ENCODE data around the gene SRSF9. TPM values are rescaled to one million over a fixed set of nuclear protein-coding genes. Genes with fewer than 3 reads are reported as not detected.

SRSF9 gene
- total and polyA plus RNA-seq, 8 donors, result 41.1 to 218 (median 102) TPM

GRCh38 chr12:120412421-120412820 is 57.1 kb downstream of the SRSF9 start:
- no peaks in the 10 kb centered on the region for H3K27me3 ChIP-seq
- TF ChIP-seq CTCF (IDR thresholded peaks at IDR 0.05) (no peak), POLR2AphosphoS5 (IDR thresholded peaks at IDR 0.05) (no peak), EP300 (IDR thresholded peaks at IDR 0.05) (no peak), POLR2A (IDR thresholded peaks at IDR 0.05) (no peak)
- H3K27ac ChIP-seq, result no peak overlapping the region
- no peak for DNase-seq
- intact Hi-C loops (cut with DNase I; ENCODE audit: low total_unique reads), result no loop called here
- no peak overlapping the region for H3K4me3 ChIP-seq
- no peaks in the 10 kb centered on the region for H3K36me3 ChIP-seq
- no peaks in the 10 kb centered on the region for H3K9me3 ChIP-seq
- H3K4me1 ChIP-seq, result peaks cover 0 to 7% (median 2%) of the 10 kb centered on the region in 4 donors
- WGBS, 5 donors, result 81 to 90% (median 86%) methylated on average over 7 of the region's 7 CpGs

Small RNAs within 50 kb of the gene (small RNA-seq; reads per million reads assigned to genes)
- 0 reads per million in 4 donors for gene RF00019

Other genes starting within 250 kb of the SRSF9 start
- 100 to 1,000 TPM in 1 of 5 donors, 10 to 100 TPM in 4; 39.7 to 129 (median 58.9) TPM for gene PXN, start 204.0 kb downstream of the SRSF9 start, total RNA-seq
- 10 to 100 TPM; 27.2 to 46.7 (median 33.6) TPM for gene PXN, start 204.0 kb downstream of the SRSF9 start, polyA plus RNA-seq
- gene RNU4-2, start 177.8 kb downstream of the SRSF9 start, total RNA-seq, result under 1 TPM; under 0.01 TPM
- not detected for gene RNU4-2, start 177.8 kb downstream of the SRSF9 start, polyA plus RNA-seq
- gene RNU4-1, start 176.5 kb downstream of the SRSF9 start, total RNA-seq, result under 1 TPM in 4 of 5 donors, not detected in 1; under 0.01 TPM
- not detected for gene RNU4-1, start 176.5 kb downstream of the SRSF9 start, polyA plus RNA-seq
- gene SIRT4, start 167.4 kb downstream of the SRSF9 start, total RNA-seq, result 1 to 10 TPM in 4 of 5 donors, not detected in 1; 2.8 to 6.2 (median 5.3) TPM
- 1 to 10 TPM in 2 of 3 donors, not detected in 1; 1.3 to 2.2 TPM for gene SIRT4, start 167.4 kb downstream of the SRSF9 start, polyA plus RNA-seq
- gene PLA2G1B, start 142.0 kb downstream of the SRSF9 start, total RNA-seq, result not detected
- 10 to 100 TPM in 2 of 3 donors, 1 to 10 TPM in 1; 7.0 to 18.5 (median 10.2) TPM for gene PLA2G1B, start 142.0 kb downstream of the SRSF9 start, polyA plus RNA-seq
- 1 to 10 TPM in 1 of 5 donors, under 1 TPM in 2, not detected in 2; 0.58 to 7.1 (median 0.92) TPM for gene MSI1, start 100.6 kb downstream of the SRSF9 start, total RNA-seq
- gene MSI1, start 100.6 kb downstream of the SRSF9 start, polyA plus RNA-seq, result 1 to 10 TPM in 2 of 3 donors, under 1 TPM in 1; 0.95 to 3.1 (median 2.3) TPM
- 1,000 to 10,000 TPM in 1 of 5 donors, 100 to 1,000 TPM in 3, 10 to 100 TPM in 1; 86.4 to 1,200 (median 463) TPM for gene COX6A1, start 31.6 kb downstream of the SRSF9 start, total RNA-seq
- 1,000 to 10,000 TPM in 1 of 3 donors, 100 to 1,000 TPM in 2; 475 to 1,009 (median 901) TPM for gene COX6A1, start 31.6 kb downstream of the SRSF9 start, polyA plus RNA-seq
- 10 to 100 TPM in 2 of 5 donors, 1 to 10 TPM in 3; 4.7 to 15.2 (median 8.7) TPM for gene TRIAP1, start 23.4 kb downstream of the SRSF9 start, total RNA-seq
- gene TRIAP1, start 23.4 kb downstream of the SRSF9 start, polyA plus RNA-seq, result 10 to 100 TPM; 32.6 to 40.6 (median 37.4) TPM
- gene GATC, start 23.3 kb downstream of the SRSF9 start, total RNA-seq, result 10 to 100 TPM in 3 of 5 donors, 1 to 10 TPM in 2; 4.0 to 25.3 (median 13.4) TPM
- gene GATC, start 23.3 kb downstream of the SRSF9 start, polyA plus RNA-seq, result 10 to 100 TPM in 2 of 3 donors, 1 to 10 TPM in 1; 8.7 to 13.9 (median 12.5) TPM
- 100 to 1,000 TPM in 4 of 5 donors, 10 to 100 TPM in 1; 27.2 to 197 (median 114) TPM for gene DYNLL1, start 26.4 kb upstream of the SRSF9 start, total RNA-seq
- gene DYNLL1, start 26.4 kb upstream of the SRSF9 start, polyA plus RNA-seq, result 100 to 1,000 TPM; 476 to 580 (median 578) TPM
- gene COQ5, start 59.4 kb upstream of the SRSF9 start, total RNA-seq, result 10 to 100 TPM in 3 of 5 donors, 1 to 10 TPM in 2; 2.6 to 32.4 (median 10.5) TPM
- gene COQ5, start 59.4 kb upstream of the SRSF9 start, polyA plus RNA-seq, result 10 to 100 TPM; 24.0 to 31.8 (median 27.8) TPM
- 100 to 1,000 TPM; 189 to 656 (median 318) TPM for gene RNF10, start 64.6 kb upstream of the SRSF9 start, total RNA-seq
- gene RNF10, start 64.6 kb upstream of the SRSF9 start, polyA plus RNA-seq, result 100 to 1,000 TPM; 124 to 157 (median 133) TPM
- gene POP5, start 111.7 kb upstream of the SRSF9 start, total RNA-seq, result 10 to 100 TPM; 10.5 to 62.3 (median 34.3) TPM
- gene POP5, start 111.7 kb upstream of the SRSF9 start, polyA plus RNA-seq, result 10 to 100 TPM; 33.9 to 51.2 (median 49.1) TPM
- gene CABP1, start 170.9 kb upstream of the SRSF9 start, total RNA-seq, result 1 to 10 TPM in 2 of 5 donors, not detected in 3; 1.1 to 2.0 TPM
- gene CABP1, start 170.9 kb upstream of the SRSF9 start, polyA plus RNA-seq, result 1 to 10 TPM; 1.5 to 2.4 (median 2.0) TPM
- gene MLEC, start 217.4 kb upstream of the SRSF9 start, total RNA-seq, result 1,000 to 10,000 TPM in 1 of 5 donors, 10 to 100 TPM in 4; 22.2 to 1,695 (median 86.6) TPM
- 10 to 100 TPM; 15.1 to 28.4 (median 17.1) TPM for gene MLEC, start 217.4 kb upstream of the SRSF9 start, polyA plus RNA-seq
- 10 to 100 TPM in 4 of 5 donors, 1 to 10 TPM in 1; 8.2 to 26.8 (median 19.7) TPM for gene UNC119B, start 240.7 kb upstream of the SRSF9 start, total RNA-seq
- gene UNC119B, start 240.7 kb upstream of the SRSF9 start, polyA plus RNA-seq, result 10 to 100 TPM in 2 of 3 donors, 1 to 10 TPM in 1; 9.6 to 14.6 (median 12.5) TPM